Ascending aorta (tissue), 2 donors: ENCODE results near the gene BCL2L12. TPM values are rescaled to one million over a fixed set of nuclear protein-coding genes. Genes with fewer than 3 reads are reported as not detected.

ENCODE experiments used
- DNase-seq, 2 donors: peaks; one replicate each; pipeline ENCODE4 v3.0.0-alpha.2; 2019; ENCODE audit warnings: low spot score in 2 of 2
- H3K27ac ChIP-seq, 2 donors: fragments of 200-600 bp; sonication (generic); one replicate each; pipeline ENCODE4 v1.5.1; 2016 to 2017; ENCODE audit warnings: mild to moderate bottlenecking in 1 of 2
- H3K27me3 ChIP-seq: fragments of 200-600 bp; sonication (generic); one replicate; pipeline ENCODE4 v1.5.1; 2017
- H3K36me3 ChIP-seq, 2 donors: fragments of 200-600 bp; sonication (generic); one replicate each; pipeline ENCODE4 v1.5.1; 2016
- H3K4me1 ChIP-seq, 2 donors: fragments of 200-600 bp; sonication (generic); one replicate each; pipeline ENCODE4 v1.5.1; 2016 to 2017; ENCODE audit warnings: mild to moderate bottlenecking in 1 of 2
- H3K4me3 ChIP-seq, 2 donors: fragments of 200-600 bp; sonication (generic); one replicate each; pipeline ENCODE4 v1.5.1; 2016 to 2017; ENCODE audit warnings: mild to moderate bottlenecking in 1 of 2
- H3K9me3 ChIP-seq, 2 donors: fragments of 200-600 bp; sonication (generic); one replicate each; pipeline ENCODE4 v1.5.1; 2016
- intact Hi-C: fragments of 100-400 bp; cut with DNase I; formaldehyde crosslinking; loops from one replicate; pipeline ENCODE4 v1.15.1; 2023
- total RNA-seq: library from RNA; depleted of rRNA; stranded (reverse); fragments of >200 nt; gene quantifications from one replicate; pipeline ENCODE4 v1.1.0, GENCODE V29; 2016
- TF ChIP-seq, protein P1 (sequence below), 3 experiments: fragments of 200-600 bp in 2 of 3; fragments of 450-650 bp in 1 of 3; sonication (generic) in 2 of 3; IDR thresholded peaks; one replicate each; pipeline ENCODE4 v1.5.1; 2016 to 2019; ENCODE audit warnings: antibody characterized with exemption in 3 of 3, mild to moderate bottlenecking in 1 of 3, moderate library complexity in 1 of 3

BCL2L12 gene
- total RNA-seq, 1 donor from 2014 or later = 0.64 TPM

DNA sequence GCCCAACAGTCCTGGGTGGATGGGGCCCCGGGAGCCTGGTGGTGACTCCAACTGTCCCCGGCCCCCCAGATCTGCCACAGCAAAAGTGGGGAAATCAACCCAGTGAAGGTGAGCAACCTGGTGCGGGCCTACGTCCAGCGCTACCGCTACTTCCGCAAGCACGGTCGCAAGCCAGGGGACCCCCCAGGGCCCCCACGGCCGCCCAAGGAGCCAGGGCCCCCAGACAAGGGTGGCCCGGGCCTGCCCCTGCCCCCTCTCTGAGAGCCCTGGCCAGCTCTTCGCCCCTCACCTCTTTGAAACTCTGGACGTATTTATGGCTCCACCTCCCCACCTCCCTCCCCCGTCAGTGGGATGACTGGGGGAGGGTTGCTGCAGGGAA, 7.6 kb upstream of the BCL2L12 start:
- H3K36me3 ChIP-seq = peaks cover 95 to 99% of the 10 kb centered on the region in 2 donors
- H3K4me1 ChIP-seq = no peaks in the 10 kb centered on the region
- no peak overlapping the region for H3K4me3 ChIP-seq
- intact Hi-C loops = no loop called here
- no peak overlapping the region for H3K27ac ChIP-seq
- TF ChIP-seq, protein P1, sequence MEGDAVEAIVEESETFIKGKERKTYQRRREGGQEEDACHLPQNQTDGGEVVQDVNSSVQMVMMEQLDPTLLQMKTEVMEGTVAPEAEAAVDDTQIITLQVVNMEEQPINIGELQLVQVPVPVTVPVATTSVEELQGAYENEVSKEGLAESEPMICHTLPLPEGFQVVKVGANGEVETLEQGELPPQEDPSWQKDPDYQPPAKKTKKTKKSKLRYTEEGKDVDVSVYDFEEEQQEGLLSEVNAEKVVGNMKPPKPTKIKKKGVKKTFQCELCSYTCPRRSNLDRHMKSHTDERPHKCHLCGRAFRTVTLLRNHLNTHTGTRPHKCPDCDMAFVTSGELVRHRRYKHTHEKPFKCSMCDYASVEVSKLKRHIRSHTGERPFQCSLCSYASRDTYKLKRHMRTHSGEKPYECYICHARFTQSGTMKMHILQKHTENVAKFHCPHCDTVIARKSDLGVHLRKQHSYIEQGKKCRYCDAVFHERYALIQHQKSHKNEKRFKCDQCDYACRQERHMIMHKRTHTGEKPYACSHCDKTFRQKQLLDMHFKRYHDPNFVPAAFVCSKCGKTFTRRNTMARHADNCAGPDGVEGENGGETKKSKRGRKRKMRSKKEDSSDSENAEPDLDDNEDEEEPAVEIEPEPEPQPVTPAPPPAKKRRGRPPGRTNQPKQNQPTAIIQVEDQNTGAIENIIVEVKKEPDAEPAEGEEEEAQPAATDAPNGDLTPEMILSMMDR (IDR thresholded peaks at IDR 0.05) = no peak
- DNase-seq = no peak
- no peaks in the 10 kb centered on the region for H3K9me3 ChIP-seq
- no peaks in the 10 kb centered on the region for H3K27me3 ChIP-seq

GRCh38 chr19:49658566-49659442, 6.9 kb upstream of the BCL2L12 start:
- peaks cover 0 to 4% of the 10 kb centered on the region in 2 donors for H3K4me1 ChIP-seq
- peaks cover 88 to 93% of the 10 kb centered on the region in 2 donors for H3K36me3 ChIP-seq
- no peak overlapping the region for H3K4me3 ChIP-seq
- TF ChIP-seq, protein P1 (IDR thresholded peaks at IDR 0.05) = no peak
- H3K27ac ChIP-seq = no peak overlapping the region
- no peak for DNase-seq
- no peaks in the 10 kb centered on the region for H3K9me3 ChIP-seq
- intact Hi-C loops = no loop called here
- H3K27me3 ChIP-seq = no peaks in the 10 kb centered on the region

DNA sequence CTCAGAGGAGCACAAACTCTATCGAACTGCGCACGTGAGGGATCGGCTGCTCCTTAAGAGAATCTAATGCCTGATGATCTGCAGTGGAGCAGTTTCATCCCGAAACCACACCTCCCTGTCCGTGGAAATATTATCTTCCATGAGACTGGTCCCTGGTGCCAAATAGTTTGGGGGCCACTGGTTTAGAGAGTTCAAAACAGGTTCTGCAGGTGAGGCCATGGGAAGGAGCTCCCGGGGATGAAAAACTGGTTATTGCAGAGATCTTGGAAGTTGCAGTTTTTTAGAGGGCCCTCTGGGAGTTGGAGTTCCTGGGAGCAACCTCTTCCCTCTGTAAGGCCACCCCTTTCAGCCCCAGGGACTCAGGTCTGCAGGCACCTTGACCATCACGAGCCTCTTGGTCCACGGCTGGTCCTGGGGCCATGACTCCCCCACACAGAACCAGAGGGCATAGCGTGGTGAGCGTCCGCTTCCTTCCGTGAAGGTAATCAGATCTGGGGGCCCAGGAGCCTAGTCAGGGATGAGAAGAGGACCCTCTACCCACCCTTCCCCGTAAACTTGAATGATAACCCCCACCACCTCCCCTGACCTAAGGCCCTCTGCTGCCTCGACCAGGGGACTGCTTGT, 5.3 kb upstream of the BCL2L12 start:
- Histone ChIP-seq H3K4me3 (no peak overlapping the region), H3K36me3 (peaks cover 71 to 77% of the 10 kb centered on the region in 2 donors), H3K9me3 (no peaks in the 10 kb centered on the region), H3K27ac (no peak overlapping the region), H3K27me3 (no peaks in the 10 kb centered on the region), H3K4me1 (peaks cover 0 to 9% of the 10 kb centered on the region in 2 donors)
- intact Hi-C loops = no loop called here
- TF ChIP-seq, protein P1 (IDR thresholded peaks at IDR 0.05) = no peak
- DNase-seq = no peak

DNA sequence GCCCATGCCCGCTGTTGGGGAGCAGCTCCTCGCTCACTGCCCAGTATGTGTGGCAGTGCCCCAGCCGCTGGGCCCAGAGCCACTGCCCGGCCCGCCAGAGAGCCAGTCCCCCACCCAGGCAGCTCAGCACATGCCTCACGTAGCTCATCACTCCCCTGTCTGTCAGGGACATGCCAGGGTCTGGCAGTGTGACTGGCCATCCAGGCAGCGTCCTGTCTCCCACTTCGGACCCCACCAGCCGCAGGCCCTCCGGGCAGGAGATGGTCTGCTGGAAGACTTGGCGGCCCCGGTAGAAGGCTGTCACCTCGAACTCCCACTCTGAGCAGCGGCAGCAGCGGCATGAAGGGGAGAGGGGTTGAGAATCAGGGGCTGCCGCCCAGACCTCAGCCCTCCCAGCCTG, 3.7 kb upstream of the BCL2L12 start:
- Histone ChIP-seq H3K36me3 (peaks cover 56 to 61% of the 10 kb centered on the region in 2 donors), H3K27ac (no peak overlapping the region), H3K4me1 (peaks cover 0 to 18% of the 10 kb centered on the region in 2 donors), H3K4me3 (no peak overlapping the region), H3K27me3 (no peaks in the 10 kb centered on the region), H3K9me3 (no peaks in the 10 kb centered on the region)
- TF ChIP-seq, protein P1 (IDR thresholded peaks at IDR 0.05) = no peak
- DNase-seq = no peak
- intact Hi-C loops = no loop called here

GRCh38 chr19:49663224-49663623, 2.5 kb upstream of the BCL2L12 start:
- TF ChIP-seq, protein P1 (IDR thresholded peaks at IDR 0.05) = no peak
- H3K36me3 ChIP-seq = peaks cover 44 to 49% of the 10 kb centered on the region in 2 donors
- H3K4me1 ChIP-seq = peaks cover 0 to 18% of the 10 kb centered on the region in 2 donors
- intact Hi-C loops = no loop called here
- no peak for DNase-seq
- no peak overlapping the region for H3K27ac ChIP-seq
- no peak overlapping the region for H3K4me3 ChIP-seq
- no peaks in the 10 kb centered on the region for H3K27me3 ChIP-seq
- no peaks in the 10 kb centered on the region for H3K9me3 ChIP-seq
